Cerebellar cortex (tissue), 1 donor: Measurements from ENCODE around the gene COL8A1.
A peak's percentile ranks its signal among the peaks of the same experiment; 100 is the strongest.
"Not testable (repeated sequence)": the region's sequence is repeated elsewhere in the genome, so short reads cannot be mapped to it uniquely, and the experiment has no call there.

ENCODE experiments used
- DNase-seq: peaks from one replicate; pipeline ENCODE4 v3.0.0-alpha.2; 2015; ENCODE audit warnings: low spot score

The COL8A1 gene

DNA sequence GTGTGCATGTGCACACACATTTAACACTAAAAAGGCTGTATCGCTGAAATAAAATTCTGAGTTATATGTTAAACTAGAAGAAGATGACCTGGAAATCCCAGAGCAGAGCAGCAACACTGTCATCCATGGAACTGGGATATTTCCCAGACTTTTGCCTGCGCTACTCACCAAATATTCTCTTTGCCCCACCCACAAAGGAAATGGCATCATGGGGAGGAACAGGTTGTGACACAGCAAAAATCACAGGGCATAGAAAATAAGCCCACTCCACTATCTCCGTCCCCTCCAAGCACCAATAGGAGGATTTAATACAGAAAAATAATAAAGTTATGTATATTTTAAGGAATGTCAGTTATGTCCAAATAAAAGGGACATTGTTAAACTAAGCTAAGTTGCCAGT is 71.7 kb downstream of the COL8A1 start:
- no peak for DNase-seq

DNA sequence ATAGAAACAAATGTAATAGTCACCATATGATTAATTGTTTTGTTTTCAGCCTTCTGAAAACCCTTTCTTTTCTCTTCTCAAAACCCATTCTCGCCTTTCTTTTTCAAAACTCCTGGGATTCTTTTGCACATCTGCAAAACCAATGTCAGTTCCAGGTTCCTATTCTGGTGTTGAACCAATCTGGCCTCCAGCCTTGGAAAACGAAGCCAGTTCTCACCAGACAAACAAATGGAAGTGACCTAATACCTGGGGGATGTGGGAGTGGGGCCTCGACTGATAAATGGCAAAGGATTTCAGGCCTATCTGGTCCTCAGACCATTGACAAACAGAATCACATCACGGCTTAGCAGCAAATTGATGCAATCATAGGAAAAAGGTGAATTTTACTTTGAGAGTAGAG is 73.0 kb downstream of the COL8A1 start:
- DNase-seq = no peak

DNA sequence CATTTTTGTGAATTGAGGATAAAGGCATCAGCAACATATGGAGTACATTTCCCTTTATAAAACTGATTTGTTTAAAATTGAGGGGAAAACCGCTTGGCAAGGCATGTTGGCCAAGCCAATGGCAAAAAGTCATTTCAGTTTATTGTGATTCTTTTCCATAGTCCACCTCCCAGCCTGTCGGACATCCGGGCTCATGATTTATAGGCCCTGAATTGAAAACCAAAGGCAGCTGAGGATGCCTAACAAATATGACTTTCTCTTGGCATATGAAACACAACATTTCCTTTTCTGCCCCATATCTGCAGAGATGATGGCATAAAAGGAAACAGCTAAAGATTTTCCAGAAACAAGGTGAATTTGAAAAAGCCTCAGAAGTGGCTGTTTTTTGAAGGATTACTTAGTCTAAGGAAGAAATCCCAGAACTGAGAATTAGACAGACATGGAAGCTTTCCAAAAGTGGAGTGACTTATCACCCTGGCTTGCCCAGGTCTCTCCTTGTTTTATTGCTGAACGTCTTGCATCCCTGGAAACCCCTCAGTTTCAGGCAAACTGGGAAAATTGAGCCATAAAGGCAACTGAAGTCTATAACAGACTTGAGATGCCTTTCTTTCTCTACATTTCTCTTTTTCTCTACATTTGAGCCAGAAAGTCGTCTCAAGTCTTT is 74.0 kb downstream of the COL8A1 start:
- no peak for DNase-seq

DNA sequence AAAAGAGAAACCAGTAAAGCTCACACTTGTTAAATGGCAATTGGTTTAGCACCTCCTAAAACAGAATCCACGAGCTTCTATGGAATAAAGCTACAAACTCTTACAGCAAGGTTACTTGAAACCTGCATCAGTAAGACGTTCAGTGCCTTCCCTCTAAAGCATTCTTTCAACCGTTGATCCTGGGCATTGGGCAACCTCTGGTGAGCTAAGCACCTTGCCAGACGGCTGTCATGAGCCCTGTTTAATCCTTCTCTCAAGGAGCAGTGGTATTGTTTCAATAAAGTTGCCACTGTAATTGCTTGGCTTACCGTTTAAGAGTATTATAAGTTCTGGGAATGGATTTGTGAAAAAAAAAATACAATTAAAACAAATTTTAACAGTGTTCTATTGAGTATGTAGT is 75.0 kb downstream of the COL8A1 start:
- DNase-seq = no peak

DNA sequence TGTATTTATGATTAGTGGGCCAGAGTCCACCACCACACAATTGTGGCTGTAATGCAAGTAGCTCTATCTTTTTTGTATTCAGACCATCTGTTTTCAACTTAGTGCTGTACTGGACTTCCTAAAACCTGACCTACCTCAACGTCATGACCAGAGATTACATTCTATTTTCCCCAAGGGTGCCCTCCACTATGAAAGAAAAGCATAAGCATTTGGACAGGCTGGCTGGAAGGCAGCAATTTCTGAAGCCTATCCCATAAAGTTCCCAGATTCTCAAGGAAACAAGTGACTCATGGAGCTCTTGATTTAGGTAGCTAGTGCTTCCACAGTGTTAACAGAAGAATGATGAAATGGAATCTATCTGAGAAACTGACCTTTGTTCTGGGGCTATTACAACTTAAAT is 75.8 kb downstream of the COL8A1 start:
- DNase-seq = no peak

DNA sequence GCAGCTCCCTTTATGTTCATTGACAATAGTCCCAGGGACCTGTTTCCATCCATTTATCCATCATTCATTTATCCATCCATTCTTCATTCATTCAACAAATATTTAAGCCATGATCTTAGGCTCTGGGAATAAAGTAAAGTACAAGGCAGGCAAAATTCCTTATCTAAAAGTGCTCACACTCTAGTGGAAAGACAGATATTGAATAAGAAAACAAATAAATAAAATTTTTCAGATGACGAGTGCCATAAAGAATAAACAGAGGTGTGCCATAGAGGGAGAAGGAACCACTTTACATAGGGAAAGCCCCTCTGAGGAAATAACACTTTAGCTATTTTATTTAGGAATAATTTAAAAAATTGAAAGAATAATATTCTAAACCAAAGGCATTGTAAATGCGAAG is 76.2 kb downstream of the COL8A1 start:
- DNase-seq = no peak

DNA sequence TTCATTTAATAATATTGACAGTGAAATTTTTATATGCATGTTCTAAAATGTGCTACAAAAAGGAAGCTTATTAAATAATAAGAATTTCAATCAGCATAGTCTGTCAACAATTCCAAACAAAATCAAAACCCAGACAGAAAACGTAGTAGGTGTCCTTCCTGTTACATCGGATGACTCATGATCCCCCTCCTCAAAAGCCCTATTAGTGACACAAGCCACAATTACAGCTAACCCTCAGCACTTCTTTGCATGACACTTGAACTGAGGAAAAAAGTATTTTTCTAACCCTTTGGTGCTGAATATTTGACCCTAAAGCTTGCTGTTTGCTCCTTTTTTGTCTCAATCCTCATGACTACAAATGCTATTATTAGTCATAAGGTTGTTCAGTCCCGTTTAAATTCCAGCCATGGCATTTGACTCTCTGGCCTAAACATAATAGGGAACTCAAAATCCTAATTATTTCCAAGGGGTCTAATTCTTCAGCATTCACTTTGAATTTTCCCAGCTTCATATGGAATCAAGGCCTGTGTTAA is 78.1 kb downstream of the COL8A1 start:
- DNase-seq = no peak

DNA sequence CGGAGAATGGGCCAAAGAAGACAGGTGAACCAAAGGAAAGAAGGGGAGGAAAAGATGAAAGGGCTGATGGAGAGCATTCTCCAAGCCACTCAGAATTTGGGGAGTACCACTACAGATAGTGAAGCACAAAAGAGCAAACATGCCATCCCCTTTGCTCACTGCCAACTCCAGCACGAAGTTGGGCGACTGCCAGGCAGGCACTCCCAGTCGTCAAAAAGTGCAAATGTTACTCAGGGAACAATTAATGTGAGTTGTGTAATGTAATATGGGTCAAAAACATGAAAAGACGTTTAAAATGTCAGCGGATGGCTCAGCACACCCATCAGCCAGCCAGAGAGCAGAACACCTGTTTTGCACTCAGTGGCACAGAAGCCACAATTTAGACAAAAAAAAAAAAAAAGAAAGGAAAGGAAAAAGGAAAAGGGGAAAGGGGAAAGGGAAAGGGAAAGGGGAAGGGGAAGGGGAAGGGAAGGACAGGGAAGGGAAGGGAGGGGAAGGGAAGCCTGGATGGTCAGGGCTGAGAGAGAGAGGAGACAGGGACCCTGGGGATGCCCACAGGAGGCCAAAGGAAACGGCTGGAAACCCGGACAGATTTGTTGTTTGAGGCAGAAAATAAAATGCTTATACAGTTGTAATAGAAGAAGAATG is 82.7 kb downstream of the COL8A1 start:
- no peak for DNase-seq

DNA sequence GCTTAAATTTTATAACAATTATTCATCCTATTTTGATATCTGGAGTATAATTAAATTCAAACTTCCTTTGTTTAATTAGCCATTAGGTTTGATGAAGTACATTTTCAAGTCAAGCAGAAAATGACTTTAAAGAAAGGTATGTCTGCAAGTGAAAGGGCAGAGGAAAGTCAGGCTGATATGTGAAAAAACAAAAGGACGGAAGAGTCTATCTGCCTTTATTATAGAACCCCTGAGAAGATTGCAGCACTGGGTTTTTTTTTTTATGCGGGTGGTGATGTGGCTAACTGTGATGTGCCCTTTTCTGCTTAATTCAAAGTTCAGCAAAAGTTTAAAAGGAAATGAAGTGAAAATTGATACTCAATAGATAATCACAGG is 83.2 kb downstream of the COL8A1 start:
- no peak for DNase-seq

DNA sequence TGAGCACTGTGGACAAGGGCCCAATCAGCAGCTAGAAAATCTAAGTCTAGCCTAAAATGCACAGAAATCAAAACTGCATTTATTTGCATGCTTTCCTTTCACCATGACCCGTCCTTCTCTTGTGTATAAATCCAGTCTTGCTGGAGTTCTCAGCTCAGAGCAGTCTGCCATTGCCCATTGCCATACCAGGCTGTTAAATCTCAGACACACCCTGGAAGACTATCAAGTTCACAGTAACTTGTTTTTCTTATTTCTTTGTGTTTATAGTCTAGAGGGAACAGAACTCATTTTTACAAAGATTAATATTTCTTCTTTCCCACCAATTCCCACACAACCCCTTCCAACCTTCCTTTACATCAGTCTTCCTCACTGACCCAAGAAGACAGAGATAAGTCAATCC is 85.9 kb downstream of the COL8A1 start:
- DNase-seq = no peak

DNA sequence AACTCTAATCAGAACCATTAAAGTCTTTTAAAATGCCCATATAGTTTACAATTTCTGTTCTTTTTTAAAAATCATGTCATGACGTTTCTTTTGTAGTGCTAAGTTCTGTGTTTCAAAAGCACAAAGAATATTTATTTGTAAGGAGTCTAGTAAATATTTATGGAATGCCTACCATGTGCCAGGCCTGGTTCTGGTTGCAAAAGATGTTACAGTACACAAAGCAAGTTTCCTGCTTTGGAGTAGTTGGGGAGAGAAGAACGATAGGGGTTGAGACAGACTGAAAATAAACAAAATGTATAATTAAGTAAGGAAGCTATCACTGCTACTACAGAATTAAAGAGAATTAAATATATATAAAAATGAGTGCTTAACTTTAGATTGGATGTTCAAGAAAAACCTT is 92.5 kb downstream of the COL8A1 start:
- DNase-seq = no peak

DNA sequence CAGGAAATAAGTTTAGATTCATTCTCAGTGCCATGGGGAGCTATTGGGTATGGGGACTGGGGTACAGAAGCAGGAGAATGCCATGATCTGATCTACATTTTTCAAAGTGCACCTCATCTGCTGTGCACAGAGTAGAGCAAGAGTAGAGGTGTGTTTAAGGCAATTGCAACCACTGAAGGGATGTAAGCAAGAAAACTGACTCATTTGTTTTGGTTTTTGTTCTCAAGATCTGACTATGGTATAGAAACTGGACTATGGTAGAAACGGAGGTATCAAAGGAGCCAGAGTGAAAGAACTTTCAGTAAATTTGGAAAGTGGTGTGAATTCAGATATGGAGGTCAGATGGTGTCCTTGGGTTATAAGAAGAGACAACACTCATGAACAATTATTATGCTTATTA is 93.1 kb downstream of the COL8A1 start:
- no peak for DNase-seq

DNA sequence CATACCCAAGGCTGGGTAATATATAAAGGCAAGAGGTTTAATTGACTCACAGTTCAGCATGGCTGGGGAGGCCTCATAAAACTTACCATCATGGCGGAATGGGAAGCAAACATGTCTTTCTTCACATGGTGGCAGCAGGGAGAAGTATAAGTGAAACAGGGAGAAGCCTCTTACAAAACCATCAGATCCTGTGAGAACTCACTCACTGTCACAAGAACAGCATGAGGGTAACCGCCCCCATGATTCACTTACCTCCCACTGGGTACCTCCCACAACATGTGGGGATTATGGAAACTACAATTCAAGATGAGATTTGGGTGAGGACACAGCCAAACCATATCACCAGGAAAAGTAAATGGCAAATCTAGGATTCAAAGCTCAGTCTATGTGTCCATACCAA is 102.0 kb downstream of the COL8A1 start:
- not testable (repeated sequence) for DNase-seq

DNA sequence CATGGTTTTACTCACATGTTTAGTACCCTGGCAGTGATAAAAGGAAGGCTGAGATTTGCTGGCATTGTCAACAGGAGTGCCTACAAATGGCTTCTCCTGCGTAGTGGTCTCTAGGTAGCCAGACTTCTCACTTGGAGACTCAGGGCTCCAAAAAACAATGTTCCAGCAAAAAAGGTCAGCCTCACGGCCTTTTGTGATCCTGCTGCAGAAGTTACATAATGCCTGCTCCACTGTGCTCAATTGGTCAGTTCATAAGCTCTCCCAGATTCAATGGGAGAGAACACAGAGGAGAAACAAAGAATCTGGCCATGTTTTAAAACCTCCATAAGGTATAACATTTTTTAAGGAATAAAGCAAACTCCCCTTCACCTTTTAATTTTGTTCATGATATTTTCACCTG is 103.2 kb downstream of the COL8A1 start:
- DNase-seq = no peak

DNA sequence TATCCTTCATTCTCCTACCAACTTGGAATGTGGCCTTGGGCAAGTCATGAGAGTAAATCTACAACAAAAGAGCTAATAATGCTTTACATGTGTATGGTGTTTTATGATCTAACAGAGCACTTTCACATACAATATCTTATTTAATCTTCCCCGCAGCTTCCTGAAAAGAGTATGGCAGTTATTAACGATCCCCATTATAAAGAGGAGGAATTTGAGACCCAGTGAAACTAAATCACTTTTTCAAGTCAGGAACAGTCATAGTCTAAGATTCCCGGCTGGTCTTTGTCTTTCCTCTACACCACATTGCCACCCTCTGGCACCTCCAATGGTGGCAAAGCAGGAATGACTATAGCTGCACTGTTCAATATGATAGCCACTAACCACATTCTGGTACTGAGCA is 109.5 kb downstream of the COL8A1 start:
- DNase-seq = no peak

DNA sequence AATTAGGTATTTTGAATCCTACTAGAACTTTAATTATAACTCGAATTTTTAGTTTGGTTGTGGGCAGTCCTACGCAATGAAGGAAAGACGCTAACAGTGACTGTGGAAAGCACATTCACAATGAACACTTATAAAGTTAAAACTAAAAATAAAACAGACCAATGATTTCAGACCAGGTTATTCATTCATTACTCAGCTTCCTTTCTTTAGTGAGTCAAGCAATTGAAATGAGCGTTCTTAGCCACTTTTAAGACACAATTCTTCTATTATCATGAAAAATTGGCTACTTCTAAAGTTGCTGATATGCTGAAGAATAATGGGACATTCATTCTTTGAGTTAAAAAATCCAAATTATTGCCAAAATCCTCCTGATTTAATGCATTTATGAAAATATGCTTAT is 113.3 kb downstream of the COL8A1 start:
- DNase-seq = no peak

DNA sequence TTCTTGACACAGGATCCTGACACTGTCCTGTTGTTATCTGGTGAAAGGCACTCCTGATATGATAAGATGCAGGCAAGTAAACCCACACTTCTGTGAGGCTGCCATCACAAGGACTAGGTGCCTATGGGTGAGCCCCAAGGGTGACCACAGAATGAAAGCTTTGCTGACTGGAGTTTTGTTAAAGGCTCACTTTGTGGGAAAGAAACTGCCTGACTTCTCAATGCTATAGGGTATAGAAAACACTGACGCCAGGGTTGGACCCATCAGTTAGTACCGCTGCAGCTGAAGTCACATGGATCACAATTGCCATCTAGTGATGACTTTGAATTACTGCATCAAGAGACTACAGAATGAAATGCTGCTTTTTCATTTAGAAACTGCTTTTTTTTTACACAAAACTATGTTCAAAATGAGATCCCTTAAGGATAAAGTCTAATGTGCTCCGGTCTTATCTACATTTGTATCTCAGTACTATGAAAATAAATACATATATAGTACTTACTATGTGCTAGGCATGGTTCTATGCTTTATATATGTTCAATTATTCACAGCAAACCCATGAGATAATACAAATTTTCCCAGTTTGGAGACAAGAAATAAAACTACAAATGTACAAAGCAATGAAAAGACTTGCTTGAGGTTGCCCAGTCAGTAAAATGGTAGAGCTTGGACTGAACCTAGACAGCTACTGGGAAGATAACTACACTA is 115.0 kb downstream of the COL8A1 start:
- peak; percentile 52 for DNase-seq

DNA sequence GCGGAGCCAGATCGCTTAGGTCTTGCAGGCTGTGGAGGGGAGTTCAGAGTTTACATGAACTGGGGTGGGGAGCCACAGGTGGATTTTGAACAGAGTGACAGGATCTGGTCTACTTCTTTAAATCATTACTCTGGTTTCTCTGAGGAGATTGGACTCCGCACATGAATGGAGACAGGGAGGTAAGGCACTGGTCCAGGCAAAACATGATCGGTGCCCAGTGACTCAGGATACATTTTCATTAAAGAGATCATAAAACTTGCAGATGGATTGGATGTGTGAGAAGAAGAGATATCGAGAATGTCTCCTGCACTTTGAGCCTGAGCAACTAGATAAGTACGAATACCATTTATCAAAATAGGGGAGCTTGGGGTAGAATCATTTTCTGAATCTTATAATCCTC is 117.4 kb downstream of the COL8A1 start:
- no peak for DNase-seq

DNA sequence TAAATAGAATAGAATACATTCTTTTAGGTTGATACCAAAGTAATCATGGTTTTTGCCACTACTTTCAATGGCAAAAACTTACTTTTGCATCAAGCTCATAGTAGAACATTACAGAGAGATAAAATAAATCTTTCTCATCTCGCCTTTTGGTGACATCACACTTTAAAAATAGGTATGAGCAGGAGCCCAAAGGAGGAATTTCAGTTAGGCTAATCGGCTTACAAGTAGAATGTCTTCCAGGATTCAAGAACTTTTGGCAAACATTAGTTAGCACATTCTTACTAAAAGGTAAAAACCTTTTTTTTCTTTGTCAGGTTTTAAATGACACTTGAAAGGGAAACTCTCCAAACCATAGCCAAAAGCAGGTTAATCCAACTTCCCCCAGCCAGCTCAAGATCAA is 119.6 kb downstream of the COL8A1 start:
- DNase-seq = no peak

DNA sequence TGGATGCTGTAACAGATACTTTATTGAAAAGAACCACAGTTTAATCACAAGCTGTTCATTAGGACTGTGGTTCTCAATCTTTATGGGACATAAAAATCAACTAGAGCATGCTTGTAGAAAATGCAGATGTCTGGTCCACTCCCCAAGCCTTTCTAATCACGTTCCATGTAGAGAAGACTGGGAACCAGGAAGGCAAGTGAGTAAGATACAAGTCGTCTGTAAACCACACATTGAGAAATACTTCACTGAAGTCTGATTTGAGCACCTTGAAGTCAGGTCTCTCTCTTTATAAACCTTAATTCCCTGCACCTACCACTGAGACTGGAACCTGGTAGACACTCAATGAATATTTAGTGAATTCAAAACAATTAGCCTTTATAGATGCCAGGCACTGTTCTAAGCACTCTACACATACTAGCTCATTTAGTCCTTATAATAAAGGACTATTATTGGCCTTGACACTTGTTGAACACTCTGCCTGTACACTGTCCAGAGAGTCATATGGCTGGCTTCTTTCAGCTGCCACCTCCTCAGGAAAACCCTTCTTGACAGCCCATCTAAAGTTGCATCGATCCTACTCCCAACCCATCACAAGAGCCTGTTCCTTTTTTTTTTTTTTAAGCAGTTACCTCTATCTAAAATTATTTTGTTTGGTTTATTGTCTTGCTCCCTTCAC is 120.2 kb downstream of the COL8A1 start:
- DNase-seq = no peak

DNA sequence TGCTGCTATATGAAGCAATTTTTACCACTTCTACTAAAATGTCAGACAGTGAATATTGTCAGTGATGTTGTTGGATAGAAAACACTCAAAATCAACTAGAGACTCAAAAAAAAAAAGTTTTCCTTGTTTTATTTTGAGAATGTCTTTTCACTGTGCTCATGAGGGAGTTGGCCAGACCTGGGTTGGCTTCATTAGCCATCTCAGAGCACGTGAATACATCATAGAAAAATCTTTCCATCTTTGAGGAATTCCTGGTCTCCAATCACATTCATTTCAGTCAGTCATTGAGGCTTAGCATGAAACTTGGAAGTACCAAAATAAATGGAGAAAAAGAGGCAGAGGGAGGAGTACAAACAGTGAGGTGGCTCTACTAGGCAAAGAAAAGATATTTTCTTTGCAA is 121.6 kb downstream of the COL8A1 start:
- DNase-seq = no peak

DNA sequence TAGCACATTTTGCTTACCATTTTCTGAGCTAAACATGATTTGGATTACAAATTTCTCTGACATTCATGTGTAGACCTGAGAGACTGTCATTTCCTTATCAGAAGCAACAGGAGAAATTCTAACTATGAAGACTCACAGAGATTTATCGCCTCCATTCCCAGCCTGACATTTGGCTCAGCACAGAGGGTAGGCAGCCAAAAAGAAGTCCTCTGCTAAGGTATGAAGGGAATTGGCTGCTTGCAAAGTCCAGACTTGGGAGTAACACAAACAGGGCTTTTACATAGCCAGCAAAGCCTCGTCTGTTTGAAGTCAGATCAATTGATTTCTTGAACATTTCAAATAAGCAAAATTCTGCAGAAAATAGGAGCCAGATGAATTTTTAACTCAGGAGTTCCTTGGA is 122.2 kb downstream of the COL8A1 start:
- no peak for DNase-seq
